AG10803 (cell line): ENCODE data around the gene GXYLT1.
A peak's percentile ranks its signal among the peaks of the same experiment; 100 is the strongest.
"Not testable (repeated sequence)": the region's sequence is repeated elsewhere in the genome, so short reads cannot be mapped to it uniquely, and the experiment has no call there.

Source experiments
- DNase-seq: peaks from one replicate; pipeline ENCODE4 v3.0.0; 2010; ENCODE audit warnings: low read depth
- H3K4me3 ChIP-seq: 2 replicates; pipeline ENCODE4 v1.5.1; 2011; ENCODE audit warnings: mild to moderate bottlenecking, low read length, control low read depth
- CTCF ChIP-seq: conservative IDR thresholded peaks from 2 replicates; pipeline ENCODE4 v1.5.1; 2011; ENCODE audit warnings: mild to moderate bottlenecking, low read length, control low read depth, inconsistent platforms

Gene GXYLT1

GRCh38 chr12:42144408-42145196, at the start of gene GXYLT1:
Gene GXYLT1 (minus strand): TSS chr12:42144874. CDS start chr12:42144646, 228 bp downstream.
- peak; percentile 94 for DNase-seq

GRCh38 chr12:42192686-42193085, 48.0 kb upstream of the GXYLT1 start:
- H3K4me3 ChIP-seq, result no peak overlapping the region
- DNase-seq, result no peak
- TF ChIP-seq CTCF, result no peak

More at GRCh38 chr12:42144408-42145196, at the start of gene GXYLT1:
- TF ChIP-seq CTCF, result no peak
- peak within 1 kb of the TSS; percentile 72 for H3K4me3 ChIP-seq

- H3K4me3 ChIP-seq, result no peak overlapping the region
- no peak for TF ChIP-seq CTCF
- no peak for DNase-seq
Measured at GRCh38 chr12:42192258-42192657, 47.6 kb upstream of the GXYLT1 start.

- no peak for DNase-seq
- H3K4me3 ChIP-seq, result no peak overlapping the region
- no peak for TF ChIP-seq CTCF
Measured at GRCh38 chr12:42190376-42190775, 45.7 kb upstream of the GXYLT1 start.

GRCh38 chr12:42188275-42188674, 43.6 kb upstream of the GXYLT1 start:
- DNase-seq, result not testable (repeated sequence)

GRCh38 chr12:42187799-42188198, 43.1 kb upstream of the GXYLT1 start:
- H3K4me3 ChIP-seq, result no peak overlapping the region
- DNase-seq, result peak; percentile 7
- TF ChIP-seq CTCF, result no peak

More at GRCh38 chr12:42188275-42188674, 43.6 kb upstream of the GXYLT1 start:
- H3K4me3 ChIP-seq, result not testable (repeated sequence)

GRCh38 chr12:42186793-42187192, 42.1 kb upstream of the GXYLT1 start:
- DNase-seq, result no peak
- no peak for TF ChIP-seq CTCF
- H3K4me3 ChIP-seq, result no peak overlapping the region

- DNase-seq, result no peak
- TF ChIP-seq CTCF, result no peak
- no peak overlapping the region for H3K4me3 ChIP-seq
Measured at GRCh38 chr12:42182394-42182793, 37.7 kb upstream of the GXYLT1 start.
